Lower leg skin (tissue), 3 donors: ENCODE data around the gene MNX1.

Experiments
- CTCF ChIP-seq, 3 donors: fragments of 450-650 bp; IDR thresholded peaks; one replicate each; pipeline ENCODE4 v1.5.1; 2016; ENCODE audit warnings: antibody characterized with exemption in 3 of 3, mild to moderate bottlenecking in 3 of 3, moderate library complexity in 2 of 3
- POLR2A ChIP-seq, 2 donors: fragments of 450-650 bp; IDR thresholded peaks; one replicate each; pipeline ENCODE4 v1.6.1; 2016 to 2017; ENCODE audit warnings: antibody characterized with exemption in 2 of 2, mild to moderate bottlenecking in 1 of 2, moderate library complexity in 1 of 2

GRCh38 chr7:157013602-157014549 lies 3.4 kb upstream of the MNX1 start:
- no peak for TF ChIP-seq CTCF (IDR thresholded peaks at IDR 0.05)
- no peak for TF ChIP-seq POLR2A (IDR thresholded peaks at IDR 0.05)
